Measurements from ENCODE around the gene MRPL1.
"Not testable (repeated sequence)": the region's sequence is repeated elsewhere in the genome, so short reads cannot be mapped to it uniquely, and the experiment has no call there.

GRCh38 chr4:77973657-77974056, 111.0 kb downstream of the MRPL1 start:
- TF ChIP-seq POLR2A, CTCF (IDR thresholded peaks at IDR 0.05): not testable (repeated sequence)
